GM18867 (cell line): ENCODE data around the gene PLEKHH2.

Experiments
- ATAC-seq: cut with Tn5 transposase; IDR thresholded peaks from one replicate; pipeline ENCODE4 v1.9.1; 2021; ENCODE audit warnings: mild to moderate bottlenecking, moderate library complexity; ENCODE audit not compliant: unreplicated experiment

PLEKHH2 gene

GRCh38 chr2:43758739-43759138 is 121.7 kb downstream of the PLEKHH2 start:
- ATAC-seq = no peak

GRCh38 chr2:43759195-43759594 is 122.1 kb downstream of the PLEKHH2 start:
- no peak for ATAC-seq

- no peak for ATAC-seq
Measured at GRCh38 chr2:43762286-43762685, 125.2 kb downstream of the PLEKHH2 start.

- ATAC-seq = no peak
Measured at GRCh38 chr2:43763091-43763490, 126.0 kb downstream of the PLEKHH2 start.

GRCh38 chr2:43764086-43764705 is 127.1 kb downstream of the PLEKHH2 start:
- no peak for ATAC-seq

- no peak for ATAC-seq
Measured at GRCh38 chr2:43766006-43766405, 128.9 kb downstream of the PLEKHH2 start.

- ATAC-seq = peak; percentile 99
Measured at GRCh38 chr2:43773876-43774613, 137.0 kb downstream of the PLEKHH2 start, which contains the start of gene DYNC2LI1. TSS of gene DYNC2LI1 (plus strand) at chr2:43774039. CDS start at chr2:43774139, 100 bp downstream.

- no peak for ATAC-seq
Measured at GRCh38 chr2:43774617-43775016, 137.6 kb downstream of the PLEKHH2 start.

GRCh38 chr2:43776324-43776723 is 139.3 kb downstream of the PLEKHH2 start:
- no peak for ATAC-seq

GRCh38 chr2:43777306-43777926 is 140.4 kb downstream of the PLEKHH2 start:
- no peak for ATAC-seq

- no peak for ATAC-seq
Measured at GRCh38 chr2:43778233-43778632, 141.2 kb downstream of the PLEKHH2 start.

- ATAC-seq = no peak
Measured at GRCh38 chr2:43787895-43788294, 150.8 kb downstream of the PLEKHH2 start.

GRCh38 chr2:43788646-43789045 is 151.6 kb downstream of the PLEKHH2 start:
- ATAC-seq = no peak

- ATAC-seq = no peak
Measured at GRCh38 chr2:43790147-43790546, 153.1 kb downstream of the PLEKHH2 start.

GRCh38 chr2:43791035-43791765 is 154.1 kb downstream of the PLEKHH2 start:
- ATAC-seq = no peak

- no peak for ATAC-seq
Measured at GRCh38 chr2:43792653-43793052, 155.6 kb downstream of the PLEKHH2 start.

GRCh38 chr2:43794956-43795355 is 157.9 kb downstream of the PLEKHH2 start:
- ATAC-seq = no peak

- no peak for ATAC-seq
Measured at GRCh38 chr2:43796206-43796605, 159.1 kb downstream of the PLEKHH2 start.

GRCh38 chr2:43798300-43798699 is 161.2 kb downstream of the PLEKHH2 start:
- no peak for ATAC-seq

GRCh38 chr2:43800894-43801293 is 163.8 kb downstream of the PLEKHH2 start:
- no peak for ATAC-seq

GRCh38 chr2:43802135-43802534 is 165.1 kb downstream of the PLEKHH2 start:
- no peak for ATAC-seq
